GM19372 (cell line): Measurements from ENCODE around the gene TMEM240.

Source experiments
- ATAC-seq: cut with Tn5 transposase; IDR thresholded peaks from one replicate; pipeline ENCODE4 v1.9.1; 2021; ENCODE audit warnings: mild to moderate bottlenecking, low read depth, moderate library complexity; ENCODE audit not compliant: unreplicated experiment

TMEM240 gene

GRCh38 chr1:1540090-1540817 is at the start of gene TMEM240:
Gene TMEM240, minus strand, starts transcription at chr1:1540624. Its CDS starts 278 bp downstream, at chr1:1540346.
- ATAC-seq, result no peak

GRCh38 chr1:1583347-1584010 is 43.1 kb upstream of the TMEM240 start:
- ATAC-seq, result no peak

DNA sequence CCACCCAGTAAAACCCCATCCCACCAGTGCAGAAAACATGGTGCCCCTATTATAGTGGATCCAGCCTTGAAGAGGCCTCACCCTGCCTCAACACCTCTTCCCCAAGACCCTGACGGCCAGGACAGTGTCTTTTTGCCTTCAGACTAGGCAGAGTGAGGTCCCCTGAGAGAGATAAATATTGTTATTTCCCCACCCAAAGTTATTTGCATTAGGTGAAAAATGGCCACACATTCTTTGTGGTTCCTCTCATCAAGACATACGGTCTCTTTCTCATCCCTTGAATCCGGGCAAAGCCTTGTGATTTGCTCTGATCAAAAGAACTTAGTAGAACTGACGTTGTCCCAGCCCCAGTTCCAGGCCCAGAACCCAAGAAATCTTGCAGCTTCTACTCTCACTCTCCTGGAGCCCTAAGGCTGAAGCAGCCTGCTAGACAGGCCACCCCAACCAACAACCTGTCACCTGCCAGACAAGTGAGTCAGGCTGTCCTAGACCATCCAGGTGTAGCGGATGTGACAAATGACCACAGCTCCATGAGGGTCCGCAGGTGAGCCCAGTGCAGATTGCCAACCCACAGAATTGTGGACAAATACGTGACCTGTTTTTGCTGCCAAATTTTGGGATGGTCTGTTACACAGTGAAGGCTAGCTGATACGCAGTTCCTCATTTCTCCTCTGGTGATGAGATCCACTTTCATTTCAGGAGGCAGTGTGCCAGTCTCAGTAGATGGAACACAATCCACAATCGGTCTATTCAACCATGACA is 42.3 kb upstream of the TMEM240 start:
- no peak for ATAC-seq

- no peak for ATAC-seq
Measured at GRCh38 chr1:1578371-1578940, 38.0 kb upstream of the TMEM240 start.

DNA sequence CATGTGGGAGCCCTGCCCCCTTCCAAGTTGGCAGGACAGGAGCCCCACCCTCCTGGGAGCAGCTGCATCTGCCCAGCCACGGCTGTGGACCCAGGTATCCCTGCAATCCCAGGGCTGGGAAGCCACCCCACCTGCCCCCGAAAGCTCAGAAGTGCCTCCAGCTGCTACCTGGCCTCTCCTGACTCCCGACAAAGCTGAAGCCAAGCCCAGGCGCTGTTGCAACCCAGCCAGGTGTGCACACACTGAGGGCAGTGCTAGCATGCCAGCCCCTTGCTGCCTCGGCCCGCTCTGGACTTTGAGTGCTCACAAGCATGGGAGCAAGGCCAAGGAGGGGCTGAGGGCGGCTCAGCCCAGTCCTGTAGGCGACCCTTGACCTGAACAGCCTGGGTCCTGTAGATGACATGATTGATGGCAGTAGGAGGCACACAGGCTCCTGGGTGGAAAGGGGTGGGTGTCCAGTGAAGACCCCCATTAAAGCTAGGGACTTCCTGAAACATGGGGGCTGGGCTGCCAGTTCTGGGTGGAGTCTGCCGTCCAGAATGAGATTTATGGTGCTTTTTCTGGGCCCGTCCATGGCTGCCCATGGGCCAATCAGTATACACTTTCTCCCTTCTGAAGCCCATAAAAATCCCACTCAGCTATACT is 37.1 kb upstream of the TMEM240 start:
- no peak for ATAC-seq

- ATAC-seq, result peak; percentile 89
Measured at GRCh38 chr1:1574721-1575537, 34.5 kb upstream of the TMEM240 start, which contains the start of gene SSU72. Gene SSU72, minus strand, starts transcription at chr1:1574863. Its CDS starts 306 bp downstream, at chr1:1574557.

DNA sequence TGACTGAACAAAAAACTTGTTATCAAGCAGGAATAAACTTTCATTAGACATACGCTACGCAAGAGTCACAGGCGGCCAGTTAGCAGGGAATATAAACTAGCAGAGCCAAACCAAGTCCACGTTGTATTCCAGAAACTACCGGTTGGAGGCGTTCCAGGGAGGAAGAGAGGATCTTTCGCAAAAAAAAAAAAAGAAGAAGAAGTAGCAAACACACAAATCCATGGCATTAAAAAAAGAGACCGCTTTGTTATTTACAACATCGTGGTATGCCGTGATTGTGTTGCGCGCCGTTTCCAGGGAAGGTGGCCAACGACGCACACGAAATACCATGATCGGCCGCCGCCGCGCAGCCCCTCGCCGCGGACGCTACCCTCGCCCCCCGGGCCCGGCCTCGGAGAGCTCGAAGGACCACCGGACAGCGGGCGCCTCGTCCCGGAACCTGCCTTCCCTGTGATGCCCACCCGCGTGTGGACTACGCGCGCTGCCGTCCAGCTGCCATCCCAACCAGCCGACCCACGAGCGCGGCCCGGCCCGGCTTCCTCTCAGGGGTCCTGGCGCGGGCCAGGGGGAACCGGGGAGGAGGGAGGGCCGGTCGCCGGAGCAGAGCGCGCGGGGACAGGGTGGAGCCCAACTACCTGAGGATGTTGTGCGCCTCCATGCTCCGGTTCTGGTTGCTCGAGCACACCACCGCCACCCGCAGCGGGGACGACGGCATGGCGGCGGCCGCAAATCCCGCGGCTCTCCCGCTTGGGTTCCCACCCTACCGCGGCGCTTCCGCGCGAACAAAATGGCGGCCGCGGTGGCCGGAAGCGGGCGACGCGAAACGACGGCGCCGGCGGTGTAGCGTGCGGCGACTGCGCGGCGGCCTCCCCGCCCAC is 33.7 kb upstream of the TMEM240 start:
- ATAC-seq, result peak; percentile 77

DNA sequence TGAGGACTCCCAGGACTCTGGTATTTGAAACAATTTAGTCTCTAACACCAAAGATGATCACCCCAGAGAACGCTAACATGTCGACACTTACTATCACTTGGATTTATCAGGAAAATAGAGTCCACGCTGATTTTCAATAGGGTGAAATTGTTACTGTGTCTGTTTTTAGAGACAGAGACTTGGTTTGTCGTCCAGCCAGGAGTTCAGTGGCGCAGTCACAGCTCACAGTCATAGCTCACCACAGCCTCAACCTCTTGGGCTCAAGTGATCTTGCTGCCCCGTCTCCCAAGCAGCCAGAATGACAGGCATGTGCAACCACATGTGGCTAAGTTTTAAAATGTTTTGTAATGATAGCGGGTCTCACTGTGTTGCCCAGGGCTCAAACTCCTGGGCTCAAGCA is 28.9 kb upstream of the TMEM240 start:
- no peak for ATAC-seq

GRCh38 chr1:1567891-1568291 is 27.5 kb upstream of the TMEM240 start:
- ATAC-seq, result no peak

DNA sequence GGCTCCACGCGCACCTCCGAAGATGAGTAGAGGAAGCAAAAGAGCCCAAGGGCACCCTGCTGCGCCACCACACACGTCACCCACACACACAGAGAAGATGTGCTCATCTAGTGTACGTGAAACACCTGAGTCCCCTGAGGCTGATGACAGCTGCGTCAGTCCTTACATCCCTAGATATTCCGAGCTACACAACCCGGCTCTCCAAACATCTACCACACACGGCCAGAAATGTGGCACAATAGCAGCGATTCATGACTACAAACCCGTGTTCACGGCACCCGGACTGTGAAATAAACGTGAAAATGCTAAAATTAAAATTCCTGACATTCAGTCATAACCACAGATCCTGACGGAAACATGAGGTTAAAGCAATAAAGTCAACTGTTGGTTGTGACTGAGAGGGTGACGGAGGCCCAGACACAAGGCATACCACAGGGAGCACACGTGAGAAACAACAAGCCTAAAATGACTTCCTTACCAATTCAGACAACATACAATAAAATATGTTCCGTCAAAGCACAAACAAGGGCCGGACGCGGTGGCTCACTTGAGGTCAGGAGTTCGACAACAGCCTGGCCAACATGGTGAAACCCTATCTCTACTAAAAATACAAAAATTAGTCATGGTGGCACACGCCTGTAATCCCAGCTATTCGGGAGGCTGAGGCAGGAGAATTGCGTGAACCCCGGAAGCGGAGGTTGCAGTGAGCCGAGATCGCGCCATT is 26.9 kb upstream of the TMEM240 start:
- no peak for ATAC-seq

DNA sequence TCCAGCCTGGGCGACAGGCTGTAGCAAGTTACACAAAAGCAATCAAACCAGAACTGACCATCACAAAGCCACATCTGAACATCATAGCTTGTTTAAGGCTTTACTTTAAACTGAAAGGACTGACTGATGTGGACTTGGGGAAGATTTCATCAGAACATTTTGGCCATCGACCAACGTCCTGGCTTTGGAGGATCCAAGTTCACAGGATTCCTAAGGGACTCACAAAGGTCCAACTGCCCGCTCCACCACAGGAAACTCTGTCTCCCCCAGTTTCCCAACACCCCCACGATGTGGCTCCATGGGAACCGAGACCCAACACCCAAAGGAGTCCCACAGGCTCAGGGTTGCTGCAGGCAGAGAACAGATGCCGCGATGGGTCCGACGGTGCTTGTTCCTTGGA is 24.9 kb upstream of the TMEM240 start:
- ATAC-seq, result no peak

- no peak for ATAC-seq
Measured at GRCh38 chr1:1564268-1564667, 23.8 kb upstream of the TMEM240 start.

DNA sequence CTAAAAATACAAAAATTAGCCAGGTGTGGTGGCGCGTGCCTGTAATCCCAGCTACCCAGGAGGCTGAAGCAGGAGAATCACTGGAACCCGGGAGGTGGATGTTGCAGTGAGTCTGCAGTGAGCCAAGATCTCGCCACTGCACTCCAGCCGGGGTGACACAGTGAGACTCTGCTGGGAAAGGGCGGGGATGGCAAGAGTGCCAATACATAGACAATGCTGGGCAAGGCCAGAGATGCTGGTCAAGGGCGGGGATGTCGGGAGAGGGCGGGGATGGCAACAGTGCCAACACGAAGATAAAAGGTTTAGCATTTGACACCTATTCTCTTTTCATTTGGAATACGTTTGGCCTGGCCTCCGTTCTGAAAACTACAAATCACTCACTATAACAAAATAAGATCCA is 23.3 kb upstream of the TMEM240 start:
- no peak for ATAC-seq

GRCh38 chr1:1562556-1563195 is 22.3 kb upstream of the TMEM240 start:
- no peak for ATAC-seq

DNA sequence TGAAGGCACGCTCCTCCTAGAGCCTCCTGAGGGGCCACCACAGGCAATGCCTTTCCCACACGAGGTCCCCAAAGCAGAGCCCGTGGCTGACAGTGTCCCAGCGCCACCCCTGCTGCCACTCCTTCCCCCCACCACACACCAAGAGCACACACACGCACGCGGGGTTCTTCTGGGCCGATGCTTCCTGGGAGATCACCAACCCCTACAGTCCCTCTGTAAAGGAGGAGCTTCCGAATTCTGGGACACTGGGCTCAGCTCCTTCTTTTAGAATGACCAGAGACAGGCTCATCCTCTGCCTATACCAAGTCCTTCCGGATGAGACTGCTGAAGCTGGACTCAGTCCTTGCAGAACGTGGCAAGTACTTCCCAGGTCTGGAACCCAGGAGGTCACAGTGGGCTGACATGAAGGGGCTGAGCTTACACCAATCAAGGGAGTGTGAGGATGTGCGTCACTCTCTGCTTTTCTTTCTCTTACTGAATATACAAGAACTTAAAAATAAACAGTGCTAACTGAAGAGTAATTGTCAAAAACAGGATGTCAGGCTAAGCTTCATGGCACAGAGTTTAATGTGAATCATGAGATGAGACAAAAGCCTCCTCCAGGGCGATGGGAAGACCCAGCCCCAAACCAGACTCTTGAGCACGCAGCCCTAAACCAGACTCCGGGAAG is 21.5 kb upstream of the TMEM240 start:
- no peak for ATAC-seq

DNA sequence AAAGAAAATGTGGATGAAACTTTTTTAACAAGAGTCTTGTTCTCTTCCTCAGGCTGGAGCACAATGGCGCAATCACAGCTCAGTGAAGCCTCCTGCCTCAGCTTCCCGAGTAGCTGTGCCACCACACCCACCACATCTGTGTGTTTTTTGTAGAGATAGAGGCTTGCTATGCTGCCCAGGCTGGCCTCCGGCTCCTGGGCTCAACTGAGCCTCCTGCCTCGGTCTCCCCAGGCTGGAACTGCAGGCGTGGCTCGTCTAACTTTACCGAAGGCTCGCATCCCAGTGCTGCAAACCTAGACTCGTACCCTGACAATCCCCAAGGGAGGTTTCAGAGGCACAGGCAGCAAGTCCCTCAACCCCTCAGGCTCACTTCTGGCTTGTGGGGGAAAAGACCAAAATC is 19.8 kb upstream of the TMEM240 start:
- ATAC-seq, result no peak

GRCh38 chr1:1559066-1559465 is 18.6 kb upstream of the TMEM240 start:
- no peak for ATAC-seq
